ENCODE data around the gene HOXA3. TPM values are rescaled to one million over a fixed set of nuclear protein-coding genes. Genes with fewer than 3 reads are reported as not detected.
A peak's percentile ranks its signal among the peaks of the same experiment; 100 is the strongest.

The HOXA3 gene
- total RNA-seq, 1 experiment from 2014 or later, result 9.2 TPM

DNA sequence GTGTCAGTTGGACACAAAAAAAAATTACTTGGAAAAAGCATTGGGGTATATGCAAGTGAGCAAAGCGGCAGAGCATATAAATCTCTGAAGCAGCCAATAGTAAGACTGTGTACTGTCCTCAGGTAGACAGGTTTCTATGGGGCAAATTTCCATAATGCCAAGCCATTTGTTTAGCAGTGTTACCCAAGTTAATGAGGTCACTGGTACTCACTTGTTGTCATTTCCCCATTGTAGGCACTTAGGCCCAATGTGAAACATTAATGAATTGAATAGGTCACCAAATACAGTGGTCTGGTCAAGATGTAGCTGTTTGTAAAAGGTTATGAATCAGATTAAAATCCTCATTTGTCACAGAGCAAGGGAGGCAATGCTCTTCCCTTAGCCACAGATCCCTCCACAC, 84.1 kb downstream of the HOXA3 start:
- no peaks in the 10 kb centered on the region for H3K9me2 ChIP-seq (ENCODE audit: insufficient read depth)
- H3K9me3 ChIP-seq (ENCODE audit: control insufficient read depth in 1 of 2, insufficient read depth in 1 of 2, low read depth in 1 of 2, low read length in 2 of 2), result no peaks in the 10 kb centered on the region
- H2AFZ ChIP-seq (ENCODE audit: low read depth, low read length, poor library complexity, severe bottlenecking), result no peak overlapping the region
- no peak overlapping the region for H3K4me2 ChIP-seq (ENCODE audit: low read length)
- no peak for TF ChIP-seq EZH2phosphoT487 (IDR thresholded peaks at IDR 0.05; ENCODE audit: borderline replicate concordance)
- TF ChIP-seq SIN3A (IDR thresholded peaks at IDR 0.05; ENCODE audit: low read depth), result no peak
- TF ChIP-seq, protein P1, sequence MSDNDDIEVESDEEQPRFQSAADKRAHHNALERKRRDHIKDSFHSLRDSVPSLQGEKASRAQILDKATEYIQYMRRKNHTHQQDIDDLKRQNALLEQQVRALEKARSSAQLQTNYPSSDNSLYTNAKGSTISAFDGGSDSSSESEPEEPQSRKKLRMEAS (IDR thresholded peaks at IDR 0.05), result no peak
- TF ChIP-seq ZNF274 (IDR thresholded peaks at IDR 0.05; ENCODE audit: low read depth, low read length), result no peak
- no peak for TF ChIP-seq FOSL1 (IDR thresholded peaks at IDR 0.05; ENCODE audit: low read depth)
- TF ChIP-seq POLR2AphosphoS5 (IDR thresholded peaks at IDR 0.05; ENCODE audit: low read depth, low read length), result no peak
- no peak for TF ChIP-seq YY1 (IDR thresholded peaks at IDR 0.05; ENCODE audit: extremely low read depth, insufficient replicate concordance, low read depth, low read length)
- ChIA-PET POLR2A (no interaction called here), RAD21 (ENCODE audit: low non-redundant PET in 1 of 2, low total read pairs in 2 of 2, uncharacterized antibody in 2 of 2, unreplicated experiment in 2 of 2) (no interaction called here), CTCF (no interaction called here)
- ATAC-seq (no peak), DNase-seq (ENCODE audit: low read depth, low spot score) (no peak)
- peaks cover 14 to 26% of the 10 kb centered on the region in 2 experiments for H3K4me1 ChIP-seq (ENCODE audit: control insufficient read depth in 1 of 2, insufficient read depth in 2 of 2, low read length in 2 of 2)
- H3K27me3 ChIP-seq (ENCODE audit: insufficient read depth, low read length), result no peaks in the 10 kb centered on the region
- no peaks in the 10 kb centered on the region for H4K20me1 ChIP-seq (ENCODE audit: insufficient read depth)
- H3K4me3 ChIP-seq (replicated peaks in 1 of 2; ENCODE audit: low read depth in 1 of 2, low read length in 2 of 2), result no peak overlapping the region
- no peaks in the 10 kb centered on the region for H3K79me2 ChIP-seq (ENCODE audit: insufficient read depth, low read length)
- intact Hi-C loops (cut with micrococcal nuclease), result no loop called here
- H3K27ac ChIP-seq (ENCODE audit: low read depth, low read length), result no peak overlapping the region
- no TSS peak for BruUV-seq (replicated peaks)
- no peaks in the 10 kb centered on the region for H3K36me3 ChIP-seq (ENCODE audit: control insufficient read depth in 1 of 2, insufficient read depth in 2 of 2, low read length in 2 of 2)
- no peak overlapping the region for H3K9ac ChIP-seq (ENCODE audit: low read length)

DNA sequence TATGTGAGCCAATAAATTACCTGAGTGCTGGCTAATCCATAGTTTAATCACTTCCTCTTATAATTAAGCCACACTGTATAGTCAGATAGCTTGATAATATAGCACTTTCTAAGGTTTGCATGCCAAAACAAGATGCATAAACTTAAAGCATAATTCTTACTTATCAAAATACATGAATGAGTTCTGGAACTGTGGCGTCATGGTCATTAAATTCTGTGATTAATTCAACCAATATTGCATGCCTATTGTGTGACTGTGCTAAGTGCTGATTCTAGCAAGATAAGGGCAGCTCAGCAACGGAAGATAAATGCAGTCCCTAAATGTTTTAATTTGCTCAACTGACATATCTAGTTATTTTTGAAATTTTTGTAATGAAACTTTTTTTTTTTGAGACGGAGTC, 86.2 kb downstream of the HOXA3 start:
- no peak for DNase-seq (ENCODE audit: low read depth, low spot score)
- ChIA-PET POLR2A (no interaction called here), CTCF (no interaction called here), RAD21 (ENCODE audit: low non-redundant PET in 1 of 2, low total read pairs in 2 of 2, uncharacterized antibody in 2 of 2, unreplicated experiment in 2 of 2) (no interaction called here)
- Histone ChIP-seq H3K27me3 (ENCODE audit: insufficient read depth, low read length) (no peaks in the 10 kb centered on the region), H3K27ac (ENCODE audit: low read depth, low read length) (no peak overlapping the region), H3K79me2 (ENCODE audit: insufficient read depth, low read length) (no peaks in the 10 kb centered on the region), H3K4me3 (replicated peaks in 1 of 2; ENCODE audit: low read depth in 1 of 2, low read length in 2 of 2) (no peak overlapping the region), H3K9ac (ENCODE audit: low read length) (no peak overlapping the region), H3K4me1 (ENCODE audit: control insufficient read depth in 1 of 2, insufficient read depth in 2 of 2, low read length in 2 of 2) (peaks cover 0 to 10% of the 10 kb centered on the region in 2 experiments; a peak in 2 of 4 replicates), H3K9me3 (ENCODE audit: control insufficient read depth in 1 of 2, insufficient read depth in 1 of 2, low read depth in 1 of 2, low read length in 2 of 2) (no peaks in the 10 kb centered on the region), H3K36me3 (ENCODE audit: control insufficient read depth in 1 of 2, insufficient read depth in 2 of 2, low read length in 2 of 2) (no peaks in the 10 kb centered on the region), H2AFZ (ENCODE audit: low read depth, low read length, poor library complexity, severe bottlenecking) (peak overlapping the region; percentile 97), H3K4me2 (ENCODE audit: low read length) (peak overlapping the region; percentile 39), H3K9me2 (ENCODE audit: insufficient read depth) (no peaks in the 10 kb centered on the region), H4K20me1 (ENCODE audit: insufficient read depth) (no peaks in the 10 kb centered on the region)
- no TSS peak for BruUV-seq (replicated peaks)
- TF ChIP-seq SP1 (IDR thresholded peaks at IDR 0.05; ENCODE audit: low read depth), result no peak
- no peak for TF ChIP-seq SRF (IDR thresholded peaks at IDR 0.05; ENCODE audit: low read depth)
- TF ChIP-seq POLR2A (IDR thresholded peaks at IDR 0.05; ENCODE audit: borderline replicate concordance, extremely low read depth, insufficient read depth, insufficient read length), result no peak
- no peak for TF ChIP-seq SIN3A (IDR thresholded peaks at IDR 0.05; ENCODE audit: low read depth)
- 0 out of 2 replicates have a peak, but pooled peaks have one; percentile 25 for ATAC-seq
- intact Hi-C loops (cut with micrococcal nuclease), result no loop called here

Data from HCT116 (cell line).